Natural killer cell (primary cell): ENCODE results near the gene STX19. TPM values are rescaled to one million over a fixed set of nuclear protein-coding genes. Genes with fewer than 3 reads are reported as not detected.
A peak's percentile ranks its signal among the peaks of the same experiment; 100 is the strongest.

ENCODE experiments used
- ATAC-seq, 3 donors: fragments of 150-1000 bp in 2 of 3; fragments of 200-7000 bp in 1 of 3; cut with Tn5 transposase; 1 replicate in 1 of 3; 2 replicates in 2 of 3; pipeline ENCODE4 v1.10.0; 2021; ENCODE audit warnings: mild to moderate bottlenecking in 2 of 3, moderate library complexity in 2 of 3
- DNase-seq, 2 donors: peaks; one replicate each; pipeline versions ENCODE4 v3.0.0 to v3.0.0-alpha.2; 2013 to 2021; ENCODE audit warnings: mixed read lengths in 1 of 2
- H3K27ac ChIP-seq: one replicate; pipeline ENCODE4 v1.5.1; 2013; ENCODE audit warnings: mild to moderate bottlenecking, low read length
- H3K27me3 ChIP-seq: one replicate; pipeline ENCODE4 v1.6.1; 2013; ENCODE audit warnings: low read length; ENCODE audit not compliant: control insufficient read depth, insufficient read depth
- H3K36me3 ChIP-seq: one replicate; pipeline ENCODE4 v1.6.1; 2013; ENCODE audit warnings: low read length; ENCODE audit not compliant: control insufficient read depth, insufficient read depth
- H3K4me1 ChIP-seq: one replicate; pipeline ENCODE4 v1.6.1; 2013; ENCODE audit warnings: low read length; ENCODE audit not compliant: control insufficient read depth, insufficient read depth
- H3K4me3 ChIP-seq: one replicate; pipeline ENCODE4 v1.5.1; 2013; ENCODE audit warnings: low read length
- H3K9me3 ChIP-seq: one replicate; pipeline ENCODE4 v1.6.1; 2013; ENCODE audit warnings: low read length; ENCODE audit not compliant: control insufficient read depth, insufficient read depth
- H3K27ac Mint-ChIP-seq, 2 donors: one replicate each; pipeline ENCODE4 v1.8.0; 2022; ENCODE audit warnings: mild to moderate bottlenecking in 2 of 2, mixed read lengths in 2 of 2, moderate library complexity in 1 of 2
- H3K27me3 Mint-ChIP-seq, 2 donors: one replicate each; pipeline ENCODE4 v1.8.0; 2022; ENCODE audit warnings: low read depth in 2 of 2, mixed read lengths in 2 of 2
- H3K36me3 Mint-ChIP-seq: one replicate; pipeline ENCODE4 v1.8.0; 2022; ENCODE audit warnings: mixed read lengths
- H3K4me1 Mint-ChIP-seq, 2 donors: one replicate each; pipeline ENCODE4 v1.8.0; 2022; ENCODE audit warnings: mixed read lengths in 2 of 2
- H3K4me3 Mint-ChIP-seq: one replicate; pipeline ENCODE4 v1.8.0; 2022; ENCODE audit warnings: mild to moderate bottlenecking, moderate library complexity, mixed read lengths
- H3K9me3 Mint-ChIP-seq, 2 donors: one replicate each; pipeline ENCODE4 v1.8.0; 2022; ENCODE audit warnings: mixed read lengths in 2 of 2
- WGBS: methylation state at CpG from one replicate; pipeline ENCODE4 v1.1.7; 2013; ENCODE audit warnings: missing lambda C conversion rate; ENCODE audit not compliant: insufficient coverage; 5-methylcytosine and 5-hydroxymethylcytosine counted together
- intact Hi-C: fragments of 100-400 bp; cut with micrococcal nuclease; formaldehyde crosslinking; loops from one replicate; pipeline ENCODE4 v1.14.2; 2022
- total RNA-seq, 4 donors: library from RNA; stranded (reverse); fragments of 120-200 nt in 1 of 4; gene quantifications; one replicate each; pipeline versions ENCODE4 v1.2.3 to v1.2.4, GENCODE V29; 2013 to 2022
- TF ChIP-seq, protein P1 (sequence below): fragments of 200-600 bp; IDR thresholded peaks from one replicate; pipeline ENCODE4 v1.8.0; 2022; ENCODE audit warnings: antibody characterized with exemption

The STX19 gene
- total RNA-seq, 3 donors from 2014 or later (not counting 1 experiment from before 2014, with no cell fraction given), result not detected

DNA sequence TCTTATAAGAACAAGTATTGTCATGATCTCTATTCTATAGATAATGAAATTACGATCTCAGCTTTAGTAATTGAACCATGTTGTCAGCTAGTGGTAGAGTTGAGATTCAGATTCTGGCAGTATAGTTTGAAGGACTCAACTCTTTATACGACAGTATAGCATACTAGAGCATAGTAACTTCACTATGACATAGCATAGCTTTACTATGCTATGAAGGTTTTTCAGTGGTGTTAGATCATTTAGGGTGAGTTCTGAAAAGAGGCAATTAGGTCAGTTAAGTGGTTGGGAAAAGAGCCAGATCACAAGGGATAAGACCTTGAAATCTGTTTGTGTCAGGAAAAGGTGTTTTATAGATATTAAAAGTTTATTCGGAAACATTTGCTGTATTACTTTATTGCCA, 8.1 kb downstream of the STX19 start:
- Histone ChIP-seq H3K27ac (no peak overlapping the region), H3K4me3 (no peak overlapping the region), H3K4me1 (no peaks in the 10 kb centered on the region), H3K36me3 (no peaks in the 10 kb centered on the region), H3K27me3 (no peaks in the 10 kb centered on the region), H3K9me3 (no peaks in the 10 kb centered on the region)
- no peak overlapping the region for H3K27ac Mint-ChIP-seq
- intact Hi-C loops, result no loop called here
- DNase-seq (no peak), ATAC-seq (no peak)
- 100% methylated on average over 2 of the region's 3 CpGs for WGBS
- H3K9me3 Mint-ChIP-seq, result no peaks in the 10 kb centered on the region
- H3K27me3 Mint-ChIP-seq, result no peaks in the 10 kb centered on the region
- H3K36me3 Mint-ChIP-seq, result no peaks in the 10 kb centered on the region
- no peaks in the 10 kb centered on the region for H3K4me1 Mint-ChIP-seq
- TF ChIP-seq, protein P1, sequence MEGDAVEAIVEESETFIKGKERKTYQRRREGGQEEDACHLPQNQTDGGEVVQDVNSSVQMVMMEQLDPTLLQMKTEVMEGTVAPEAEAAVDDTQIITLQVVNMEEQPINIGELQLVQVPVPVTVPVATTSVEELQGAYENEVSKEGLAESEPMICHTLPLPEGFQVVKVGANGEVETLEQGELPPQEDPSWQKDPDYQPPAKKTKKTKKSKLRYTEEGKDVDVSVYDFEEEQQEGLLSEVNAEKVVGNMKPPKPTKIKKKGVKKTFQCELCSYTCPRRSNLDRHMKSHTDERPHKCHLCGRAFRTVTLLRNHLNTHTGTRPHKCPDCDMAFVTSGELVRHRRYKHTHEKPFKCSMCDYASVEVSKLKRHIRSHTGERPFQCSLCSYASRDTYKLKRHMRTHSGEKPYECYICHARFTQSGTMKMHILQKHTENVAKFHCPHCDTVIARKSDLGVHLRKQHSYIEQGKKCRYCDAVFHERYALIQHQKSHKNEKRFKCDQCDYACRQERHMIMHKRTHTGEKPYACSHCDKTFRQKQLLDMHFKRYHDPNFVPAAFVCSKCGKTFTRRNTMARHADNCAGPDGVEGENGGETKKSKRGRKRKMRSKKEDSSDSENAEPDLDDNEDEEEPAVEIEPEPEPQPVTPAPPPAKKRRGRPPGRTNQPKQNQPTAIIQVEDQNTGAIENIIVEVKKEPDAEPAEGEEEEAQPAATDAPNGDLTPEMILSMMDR, result no peak
- H3K4me3 Mint-ChIP-seq, result no peak overlapping the region

DNA sequence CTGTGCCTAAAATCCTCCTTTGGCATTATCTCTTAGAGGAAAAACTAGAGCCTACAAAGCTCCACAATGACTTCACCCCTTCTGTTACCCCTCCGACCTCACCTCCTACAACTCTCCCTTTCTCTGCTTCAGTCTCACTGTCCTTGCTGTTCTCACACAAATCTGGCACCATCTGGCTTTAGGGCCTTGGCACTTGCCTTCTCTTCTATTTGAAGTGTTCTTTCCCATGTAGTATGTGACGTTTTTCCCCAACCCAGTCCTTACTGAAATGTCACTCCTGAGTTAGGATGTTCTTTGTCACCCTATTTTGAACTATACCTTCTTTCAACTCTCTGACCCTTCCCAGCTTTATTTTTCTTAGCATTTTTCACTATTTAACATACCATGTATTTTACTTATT, 8.7 kb downstream of the STX19 start:
- H3K27me3 ChIP-seq, result no peaks in the 10 kb centered on the region
- intact Hi-C loops, result no loop called here
- peak overlapping the region in 1 of 2 donors; percentile 1 for H3K27ac Mint-ChIP-seq
- no peaks in the 10 kb centered on the region for H3K36me3 ChIP-seq
- no peak overlapping the region for H3K4me3 Mint-ChIP-seq
- no peaks in the 10 kb centered on the region for H3K4me1 ChIP-seq
- no peak for ATAC-seq
- WGBS, result 92% methylated on average over 2 of the region's 2 CpGs
- no peaks in the 10 kb centered on the region for H3K27me3 Mint-ChIP-seq
- H3K27ac ChIP-seq, result no peak overlapping the region
- TF ChIP-seq, protein P1, result no peak
- no peaks in the 10 kb centered on the region for H3K4me1 Mint-ChIP-seq
- no peak for DNase-seq
- no peaks in the 10 kb centered on the region for H3K36me3 Mint-ChIP-seq
- no peaks in the 10 kb centered on the region for H3K9me3 ChIP-seq
- H3K4me3 ChIP-seq, result no peak overlapping the region
- no peaks in the 10 kb centered on the region for H3K9me3 Mint-ChIP-seq

DNA sequence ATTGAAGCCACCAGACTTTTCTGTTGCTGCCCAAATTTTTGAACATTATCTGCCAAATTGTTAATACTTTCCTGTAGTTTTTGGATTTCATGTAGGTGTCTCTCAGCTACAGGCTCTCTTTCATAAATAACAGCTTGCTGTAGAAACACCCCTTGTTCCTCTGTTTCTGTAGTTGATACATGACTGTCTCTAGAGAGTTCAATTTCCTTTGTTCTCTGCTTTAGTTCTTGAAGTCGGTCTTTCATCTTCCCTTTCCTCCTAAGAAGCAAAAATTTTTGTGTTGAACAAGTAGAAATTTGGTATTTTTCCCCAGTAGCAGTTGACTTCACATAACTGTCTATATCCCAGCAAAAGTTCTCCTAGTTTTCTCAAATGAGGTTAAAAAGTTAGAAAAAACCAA, 13.4 kb downstream of the STX19 start:
- no peak overlapping the region for H3K4me3 ChIP-seq
- Mint-ChIP-seq H3K36me3 (no peaks in the 10 kb centered on the region), H3K27me3 (no peaks in the 10 kb centered on the region), H3K9me3 (no peaks in the 10 kb centered on the region), H3K4me1 (no peaks in the 10 kb centered on the region), H3K4me3 (no peak overlapping the region), H3K27ac (no peak overlapping the region)
- intact Hi-C loops, result no loop called here
- ATAC-seq (no peak), DNase-seq (peak in 1 of 2 donors; percentile 3)
- no CpG with 5 or more reads among the region's 1 CpG for WGBS
- TF ChIP-seq, protein P1, result no peak
- no peaks in the 10 kb centered on the region for H3K27me3 ChIP-seq
- no peaks in the 10 kb centered on the region for H3K4me1 ChIP-seq
- no peaks in the 10 kb centered on the region for H3K36me3 ChIP-seq
- no peak overlapping the region for H3K27ac ChIP-seq
- no peaks in the 10 kb centered on the region for H3K9me3 ChIP-seq

DNA sequence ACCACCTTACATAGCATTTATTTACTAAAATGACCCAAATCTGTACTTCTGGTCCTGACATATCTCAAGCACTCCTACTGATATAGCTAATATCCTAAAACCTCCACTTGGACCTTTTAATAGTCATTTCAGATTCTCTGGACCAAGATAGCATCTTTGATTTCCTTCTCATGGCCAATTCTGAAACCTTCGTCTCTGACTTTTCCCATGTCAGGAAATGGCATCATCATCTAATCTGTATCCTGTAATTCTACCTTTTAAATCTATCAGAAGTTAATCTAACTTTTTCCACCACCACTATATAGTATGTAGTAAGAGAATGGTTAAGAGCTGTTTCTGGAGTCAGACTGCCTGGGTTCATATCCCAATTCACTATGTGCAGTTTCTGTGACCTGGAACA, 16.2 kb downstream of the STX19 start:
- TF ChIP-seq, protein P1, result no peak
- Histone ChIP-seq H3K4me1 (no peaks in the 10 kb centered on the region), H3K27me3 (no peaks in the 10 kb centered on the region), H3K36me3 (no peaks in the 10 kb centered on the region), H3K9me3 (no peaks in the 10 kb centered on the region), H3K4me3 (no peak overlapping the region), H3K27ac (no peak overlapping the region)
- Mint-ChIP-seq H3K4me1 (no peaks in the 10 kb centered on the region), H3K36me3 (no peaks in the 10 kb centered on the region), H3K27me3 (no peaks in the 10 kb centered on the region), H3K9me3 (no peaks in the 10 kb centered on the region), H3K27ac (no peak overlapping the region), H3K4me3 (no peak overlapping the region)
- intact Hi-C loops, result no loop called here
- ATAC-seq (no peak), DNase-seq (no peak)
- WGBS, result 60% methylated on average over 1 of the region's 1 CpG
